Transverse colon (tissue), 4 donors: ENCODE results near the gene EPHB2. TPM values are rescaled to one million over a fixed set of nuclear protein-coding genes. Genes with fewer than 3 reads are reported as not detected.
A peak's percentile ranks its signal among the peaks of the same experiment; 100 is the strongest.

Experiments used
- DNase-seq: peaks from one replicate; pipeline ENCODE4 v3.0.0-alpha.2; 2019
- H3K27ac ChIP-seq, 4 donors: fragments of 200-600 bp; sonication (generic); 2 replicates each; pipeline ENCODE4 v1.5.1; 2016 to 2018; ENCODE audit warnings: inconsistent platforms in 4 of 4
- H3K27me3 ChIP-seq: fragments of 200-600 bp; sonication (generic); 2 replicates; pipeline ENCODE4 v1.5.1; 2017; ENCODE audit warnings: inconsistent platforms
- H3K36me3 ChIP-seq, 4 donors: fragments of 200-600 bp; sonication (generic); 2 replicates each; pipeline ENCODE4 v1.5.1; 2017 to 2019; ENCODE audit warnings: inconsistent platforms in 4 of 4
- H3K4me1 ChIP-seq, 4 donors: fragments of 200-600 bp; sonication (generic); 2 replicates each; pipeline ENCODE4 v1.5.1; 2017 to 2020; ENCODE audit warnings: inconsistent platforms in 4 of 4
- H3K4me3 ChIP-seq, 4 donors: fragments of 200-600 bp; sonication (generic); 1 replicate in 1 of 4; 2 replicates in 3 of 4; pipeline versions ENCODE4 v1.5.1 to v1.6.1; 2017 to 2019; ENCODE audit warnings: inconsistent platforms in 4 of 4
- H3K9me3 ChIP-seq, 2 donors: fragments of 200-600 bp; sonication (generic); 2 replicates each; pipeline ENCODE4 v1.5.1; 2017 to 2019; ENCODE audit warnings: inconsistent platforms in 2 of 2
- EP300 ChIP-seq: sonication (generic); formaldehyde crosslinking; IDR thresholded peaks from one replicate; pipeline ENCODE4 v1.6.1; 2017; ENCODE audit warnings: antibody characterized with exemption, low read depth
- POLR2A ChIP-seq: fragments of 450-650 bp; IDR thresholded peaks from one replicate; pipeline ENCODE4 v1.6.1; 2016; ENCODE audit warnings: antibody characterized with exemption, mild to moderate bottlenecking, moderate library complexity
- POLR2AphosphoS5 ChIP-seq, 3 donors: sonication (generic); formaldehyde crosslinking; IDR thresholded peaks; one replicate each; pipeline ENCODE4 v1.6.1; 2016; ENCODE audit warnings: antibody characterized with exemption in 3 of 3
- WGBS, 2 donors: methylation state at CpG; one replicate each; pipeline ENCODE4 v1.1.5; 2018; ENCODE audit warnings: low coverage in 1 of 2; 5-methylcytosine and 5-hydroxymethylcytosine counted together
- in situ Hi-C, 4 donors: fragments of 200-750 bp; cut with MboI; loops; one replicate each; pipeline versions ENCODE4 v1.15.0 to v1.15.1; 2017; ENCODE audit warnings: low sequenced_read_pairs in 3 of 4, low pct_ligation_motif_present in 1 of 4, low pct_unique_long_range_greater_than_20kb in 1 of 4
- intact Hi-C: fragments of 100-400 bp; cut with DNase I; formaldehyde crosslinking; loops from one replicate; pipeline ENCODE4 v1.15.1; 2023; ENCODE audit warnings: low total_unique reads
- total RNA-seq, 4 donors: library from RNA; depleted of rRNA; stranded (reverse); fragments of >200 nt; gene quantifications; one replicate each; pipeline ENCODE4 v1.1.0, GENCODE V29; 2016
- TF ChIP-seq, protein P1 (sequence below), 5 experiments: fragments of 200-600 bp in 3 of 5; fragments of 450-650 bp in 2 of 5; sonication (generic) in 3 of 5; IDR thresholded peaks; 1 replicate in 2 of 5; 2 replicates in 3 of 5; pipeline ENCODE4 v1.5.1; 2016 to 2017; ENCODE audit warnings: antibody characterized with exemption in 5 of 5, inconsistent platforms in 3 of 5, mild to moderate bottlenecking in 2 of 5, moderate library complexity in 1 of 5

The EPHB2 gene
- total RNA-seq, 4 donors from 2014 or later = 3.0 to 152 (median 27.9) TPM

DNA sequence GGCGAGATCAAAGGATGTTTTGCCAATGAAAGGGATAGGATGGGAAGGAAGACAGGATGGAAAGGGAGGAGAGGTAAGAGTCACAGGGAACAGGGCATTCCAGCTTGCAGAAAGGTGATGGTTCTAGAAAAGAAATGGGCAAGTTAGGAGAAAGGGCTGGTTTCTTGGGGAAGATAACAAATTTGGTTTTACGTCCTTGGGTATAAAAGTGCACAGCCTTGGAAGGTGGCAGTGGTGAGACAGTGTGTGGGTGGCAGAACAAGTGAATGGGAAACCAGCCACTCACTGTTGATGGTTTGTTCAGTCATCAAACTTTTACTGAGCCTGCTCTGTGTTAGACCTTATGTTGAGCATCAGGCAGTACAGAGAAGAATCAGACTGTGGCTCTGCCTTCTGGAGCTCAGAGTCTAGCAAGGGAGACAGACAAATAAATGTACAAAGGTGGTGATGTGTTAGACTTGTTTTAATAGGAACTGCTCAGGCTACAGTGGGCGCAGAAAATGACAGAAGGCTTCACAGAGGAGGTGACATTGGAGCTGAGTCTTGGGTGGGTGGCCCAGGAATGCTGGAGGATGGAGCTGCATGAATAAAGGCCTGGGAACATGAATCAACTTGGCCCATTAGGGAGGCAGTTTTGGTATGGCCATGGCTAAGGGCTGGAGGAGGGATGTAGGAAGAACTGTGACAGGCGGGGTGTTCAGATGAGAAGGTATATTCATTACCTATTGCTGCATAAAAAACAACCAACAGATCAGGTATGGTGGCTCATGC lies 76.3 kb downstream of the EPHB2 start:
- intact Hi-C loops = no loop called here
- Histone ChIP-seq H3K27ac (no peak overlapping the region), H3K9me3 (no peaks in the 10 kb centered on the region), H3K4me3 (no peak overlapping the region), H3K27me3 (no peaks in the 10 kb centered on the region), H3K4me1 (peaks cover 7 to 29% (median 12%) of the 10 kb centered on the region in 4 donors), H3K36me3 (no peaks in the 10 kb centered on the region)
- TF ChIP-seq POLR2AphosphoS5 (IDR thresholded peaks at IDR 0.05) = no peak
- TF ChIP-seq, protein P1, sequence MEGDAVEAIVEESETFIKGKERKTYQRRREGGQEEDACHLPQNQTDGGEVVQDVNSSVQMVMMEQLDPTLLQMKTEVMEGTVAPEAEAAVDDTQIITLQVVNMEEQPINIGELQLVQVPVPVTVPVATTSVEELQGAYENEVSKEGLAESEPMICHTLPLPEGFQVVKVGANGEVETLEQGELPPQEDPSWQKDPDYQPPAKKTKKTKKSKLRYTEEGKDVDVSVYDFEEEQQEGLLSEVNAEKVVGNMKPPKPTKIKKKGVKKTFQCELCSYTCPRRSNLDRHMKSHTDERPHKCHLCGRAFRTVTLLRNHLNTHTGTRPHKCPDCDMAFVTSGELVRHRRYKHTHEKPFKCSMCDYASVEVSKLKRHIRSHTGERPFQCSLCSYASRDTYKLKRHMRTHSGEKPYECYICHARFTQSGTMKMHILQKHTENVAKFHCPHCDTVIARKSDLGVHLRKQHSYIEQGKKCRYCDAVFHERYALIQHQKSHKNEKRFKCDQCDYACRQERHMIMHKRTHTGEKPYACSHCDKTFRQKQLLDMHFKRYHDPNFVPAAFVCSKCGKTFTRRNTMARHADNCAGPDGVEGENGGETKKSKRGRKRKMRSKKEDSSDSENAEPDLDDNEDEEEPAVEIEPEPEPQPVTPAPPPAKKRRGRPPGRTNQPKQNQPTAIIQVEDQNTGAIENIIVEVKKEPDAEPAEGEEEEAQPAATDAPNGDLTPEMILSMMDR (IDR thresholded peaks at IDR 0.05) = no peak
- TF ChIP-seq POLR2A = no peak
- no peak for TF ChIP-seq EP300
- in situ Hi-C loops = no loop called here
- DNase-seq = no peak
- WGBS, 2 donors = 78 to 85% methylated on average over 3 to 4 of the region's 4 CpGs

DNA sequence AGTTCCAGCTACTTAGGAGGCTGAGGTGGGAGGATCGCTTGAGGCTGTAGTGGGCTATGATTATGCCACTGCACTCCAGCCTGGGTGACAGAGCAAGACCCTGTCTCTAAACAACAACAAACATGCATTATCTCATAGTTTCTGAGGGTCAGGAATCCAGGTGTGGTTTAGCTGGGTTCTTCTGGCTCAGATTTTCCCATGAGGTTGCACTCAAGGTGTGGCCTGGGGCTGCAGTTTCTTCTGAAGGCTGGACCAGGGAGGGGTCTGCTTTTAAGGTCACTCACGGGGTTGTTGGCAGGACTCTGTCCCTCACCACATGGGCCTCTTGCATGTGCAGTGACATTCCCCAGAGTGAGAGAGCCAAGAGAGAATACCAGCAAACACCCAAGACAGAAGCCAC lies 77.0 kb downstream of the EPHB2 start:
- no peaks in the 10 kb centered on the region for H3K36me3 ChIP-seq
- intact Hi-C loops (no loop called here), in situ Hi-C loops (no loop called here)
- WGBS, 2 donors = 71 to 75% methylated on average over 1 to 2 of the region's 2 CpGs
- H3K4me3 ChIP-seq = no peak overlapping the region
- DNase-seq = no peak
- H3K4me1 ChIP-seq = peaks cover 7 to 29% (median 13%) of the 10 kb centered on the region in 4 donors
- no peak overlapping the region for H3K27ac ChIP-seq
- TF ChIP-seq POLR2A (no peak), EP300 (no peak), POLR2AphosphoS5 (IDR thresholded peaks at IDR 0.05) (no peak)
- TF ChIP-seq, protein P1 (IDR thresholded peaks at IDR 0.05) = no peak
- no peaks in the 10 kb centered on the region for H3K9me3 ChIP-seq
- H3K27me3 ChIP-seq = no peaks in the 10 kb centered on the region

DNA sequence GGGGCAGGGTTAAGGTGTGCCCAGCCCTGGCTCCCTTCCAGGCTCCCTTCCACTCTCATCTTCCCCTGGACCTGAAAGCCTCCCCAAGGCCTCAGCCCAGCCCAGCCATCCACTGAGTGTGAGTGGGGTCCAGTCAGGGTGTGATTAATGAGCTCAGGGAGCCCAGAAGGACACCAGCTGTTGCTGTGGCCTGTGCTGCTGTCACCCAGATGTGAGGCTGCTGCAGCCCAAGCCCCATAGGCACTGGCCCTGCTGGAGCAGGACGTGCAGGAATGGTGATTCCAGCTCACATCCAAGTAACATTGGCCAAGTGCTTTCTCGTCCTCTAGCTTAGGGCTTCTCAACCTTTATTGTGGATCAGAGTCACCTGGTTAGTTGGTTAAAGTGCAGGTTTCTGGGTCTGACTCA lies 77.6 kb downstream of the EPHB2 start:
- intact Hi-C loops (no loop called here), in situ Hi-C loops (no loop called here)
- DNase-seq = peak; percentile 30
- Histone ChIP-seq H3K4me3 (no peak overlapping the region), H3K4me1 (peaks cover 7 to 29% (median 13%) of the 10 kb centered on the region in 4 donors), H3K36me3 (no peaks in the 10 kb centered on the region), H3K27me3 (no peaks in the 10 kb centered on the region), H3K9me3 (no peaks in the 10 kb centered on the region), H3K27ac (no peak overlapping the region)
- WGBS, 2 donors = 20% methylated on average over 1 of the region's 2 CpGs; no CpG with 5 or more reads in 1 of the 2 donors
- TF ChIP-seq POLR2A = no peak
- no peak for TF ChIP-seq EP300
- TF ChIP-seq, protein P1 (IDR thresholded peaks at IDR 0.05) = no peak
- no peak for TF ChIP-seq POLR2AphosphoS5 (IDR thresholded peaks at IDR 0.05)

DNA sequence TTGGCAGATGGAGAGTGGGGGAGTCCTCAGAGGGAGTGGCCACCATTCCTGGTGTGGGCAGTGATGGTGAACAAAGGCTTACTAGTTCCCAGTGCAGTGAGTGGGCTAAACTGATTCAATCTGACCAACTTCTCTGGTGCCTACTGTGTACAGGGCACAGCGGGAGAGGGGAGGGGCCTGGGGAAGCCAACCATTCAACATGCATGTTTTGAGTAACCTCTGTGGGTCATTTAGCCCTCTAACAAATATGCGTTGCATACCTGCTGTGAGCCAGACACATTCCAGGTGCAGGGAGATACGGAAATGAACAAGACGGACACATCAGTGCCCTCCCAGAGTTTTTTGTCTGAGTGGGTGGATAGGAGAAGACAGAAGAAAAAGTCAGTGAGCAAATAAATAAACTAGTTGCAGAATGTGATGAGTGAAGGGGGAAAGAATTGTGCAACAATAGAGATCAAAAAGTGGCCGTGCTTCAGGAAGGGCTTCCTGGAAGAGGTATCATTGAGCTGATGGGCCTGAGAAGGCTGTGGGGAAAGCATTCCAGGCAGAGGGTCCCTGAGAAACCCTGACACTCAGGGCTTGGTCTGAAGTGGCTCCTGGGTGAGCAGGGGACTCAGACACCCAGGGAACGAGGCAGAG lies 78.8 kb downstream of the EPHB2 start:
- intact Hi-C loops (no loop called here), in situ Hi-C loops (no loop called here)
- DNase-seq = no peak
- TF ChIP-seq POLR2AphosphoS5 (IDR thresholded peaks at IDR 0.05) (no peak), EP300 (no peak), POLR2A (no peak)
- TF ChIP-seq, protein P1 (IDR thresholded peaks at IDR 0.05) = no peak
- Histone ChIP-seq H3K9me3 (no peaks in the 10 kb centered on the region), H3K4me3 (no peak overlapping the region), H3K36me3 (no peaks in the 10 kb centered on the region), H3K27me3 (no peaks in the 10 kb centered on the region), H3K4me1 (peaks cover 11 to 36% (median 18%) of the 10 kb centered on the region in 4 donors), H3K27ac (peak overlapping the region; percentile 32 to 68 (median 38))
- WGBS, 2 donors = 55 to 75% methylated on average over 5 to 6 of the region's 6 CpGs
